Ovary (tissue), 3 donors: ENCODE data around the gene KDM2B.

Experiments used
- CTCF ChIP-seq, 3 donors: fragments of 450-650 bp in 2 of 3; fragments of 200-600 bp in 1 of 3; IDR thresholded peaks; one replicate each; pipeline versions ENCODE4 v1.5.1 to v1.8.0; 2016 to 2022; ENCODE audit warnings: antibody characterized with exemption in 3 of 3, mild to moderate bottlenecking in 1 of 3
- POLR2A ChIP-seq: fragments of 450-650 bp; IDR thresholded peaks from one replicate; pipeline ENCODE4 v1.6.1; 2017; ENCODE audit warnings: antibody characterized with exemption, mild to moderate bottlenecking, moderate library complexity
- donor health status: DM: no; HTN: no; CAD: no.

DNA sequence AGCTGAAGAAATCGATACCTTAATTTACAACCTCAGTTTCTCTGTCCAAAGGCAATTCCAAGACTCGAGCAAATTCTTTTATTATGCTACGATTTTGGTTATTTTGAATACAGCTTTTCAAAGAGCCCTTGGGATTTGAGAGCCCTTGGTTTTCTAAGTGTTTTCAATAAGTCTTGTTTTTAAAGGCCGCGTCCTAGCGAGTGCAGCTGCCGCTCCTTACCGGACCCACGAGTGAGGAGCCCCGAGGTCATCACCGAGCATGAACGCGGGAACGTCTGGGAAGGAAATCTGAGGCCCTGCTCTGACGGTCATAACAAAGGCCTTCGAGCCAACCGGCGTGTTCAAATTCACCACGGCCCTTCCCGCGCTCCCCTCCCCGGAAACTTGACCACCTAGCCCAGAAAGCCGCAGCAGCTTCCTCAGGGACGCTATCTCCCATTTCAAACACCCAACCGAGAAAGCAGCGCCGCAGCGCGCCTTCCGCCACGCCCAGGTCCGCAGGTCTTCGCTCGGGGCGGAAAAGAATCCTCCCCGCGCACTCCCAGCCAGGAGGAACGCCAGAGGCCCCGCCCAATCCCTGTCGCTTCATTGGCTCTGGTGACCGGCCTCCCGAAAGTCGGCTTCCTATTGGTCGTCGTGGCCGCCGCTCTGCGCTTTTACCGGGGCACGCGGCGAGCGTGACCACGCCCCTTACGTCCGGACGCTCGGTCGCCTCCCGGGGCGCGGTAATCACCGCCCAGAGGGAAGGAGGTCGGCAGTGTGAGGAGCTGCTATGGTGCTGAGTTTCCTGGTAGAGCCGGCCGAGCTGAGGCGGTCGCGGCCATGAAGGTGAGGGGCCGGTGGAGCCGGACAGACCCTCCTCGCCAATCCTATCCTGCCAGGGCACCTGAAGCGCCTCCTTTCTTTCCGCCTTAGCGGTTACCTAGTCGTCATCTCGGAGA is 181.2 kb downstream of the KDM2B start, which contains the start of gene RNF34:
- no peak for TF ChIP-seq CTCF (IDR thresholded peaks at IDR 0.05)
- peak; percentile 85 for TF ChIP-seq POLR2A
